ENCODE data around the gene ILDR1.

- no peak for TF ChIP-seq EZH2 (IDR thresholded peaks at IDR 0.05; ENCODE audit: borderline replicate concordance, low read depth, low read length, severe bottlenecking)
- no peak for TF ChIP-seq CTCF (IDR thresholded peaks at IDR 0.05; ENCODE audit: borderline replicate concordance, extremely low read depth, low read length, poor library complexity, severe bottlenecking)
Measured at GRCh38 chr3:121969631-121970030, 52.4 kb downstream of the ILDR1 start.
